Measurements from ENCODE around the gene RRAD. TPM values are rescaled to one million over a fixed set of nuclear protein-coding genes. Genes with fewer than 3 reads are reported as not detected.

Gene RRAD
- total RNA-seq, 2 donors from 2014 or later = 173 to 266 TPM

DNA sequence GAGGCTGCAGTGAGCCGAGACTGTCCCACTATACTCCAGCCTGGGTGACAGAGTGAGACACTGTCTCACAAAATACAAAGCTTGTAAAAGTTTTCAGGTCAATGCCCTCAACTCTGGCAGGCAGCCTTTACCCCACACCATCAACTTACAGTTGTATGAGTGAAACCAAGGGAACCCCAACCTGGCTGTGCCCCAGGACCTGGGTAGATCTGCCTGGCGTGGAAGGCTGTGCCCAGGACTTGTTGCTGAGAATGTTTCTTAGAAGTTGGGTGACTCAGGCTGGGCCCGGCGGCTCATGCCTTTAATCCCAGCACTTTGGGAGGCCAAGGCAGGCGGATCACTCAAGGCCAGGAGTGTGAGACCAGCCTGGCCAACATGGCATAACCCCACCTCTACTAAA, 43.5 kb upstream of the RRAD start:
- Histone ChIP-seq H3K9me3 (no peaks in the 10 kb centered on the region), H3K36me3 (no peaks in the 10 kb centered on the region), H3K27me3 (no peaks in the 10 kb centered on the region), H3K4me1 (no peaks in the 10 kb centered on the region), H3K27ac (no peak overlapping the region), H3K4me3 (no peak overlapping the region)
- TF ChIP-seq, protein P1, sequence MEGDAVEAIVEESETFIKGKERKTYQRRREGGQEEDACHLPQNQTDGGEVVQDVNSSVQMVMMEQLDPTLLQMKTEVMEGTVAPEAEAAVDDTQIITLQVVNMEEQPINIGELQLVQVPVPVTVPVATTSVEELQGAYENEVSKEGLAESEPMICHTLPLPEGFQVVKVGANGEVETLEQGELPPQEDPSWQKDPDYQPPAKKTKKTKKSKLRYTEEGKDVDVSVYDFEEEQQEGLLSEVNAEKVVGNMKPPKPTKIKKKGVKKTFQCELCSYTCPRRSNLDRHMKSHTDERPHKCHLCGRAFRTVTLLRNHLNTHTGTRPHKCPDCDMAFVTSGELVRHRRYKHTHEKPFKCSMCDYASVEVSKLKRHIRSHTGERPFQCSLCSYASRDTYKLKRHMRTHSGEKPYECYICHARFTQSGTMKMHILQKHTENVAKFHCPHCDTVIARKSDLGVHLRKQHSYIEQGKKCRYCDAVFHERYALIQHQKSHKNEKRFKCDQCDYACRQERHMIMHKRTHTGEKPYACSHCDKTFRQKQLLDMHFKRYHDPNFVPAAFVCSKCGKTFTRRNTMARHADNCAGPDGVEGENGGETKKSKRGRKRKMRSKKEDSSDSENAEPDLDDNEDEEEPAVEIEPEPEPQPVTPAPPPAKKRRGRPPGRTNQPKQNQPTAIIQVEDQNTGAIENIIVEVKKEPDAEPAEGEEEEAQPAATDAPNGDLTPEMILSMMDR (IDR thresholded peaks at IDR 0.05) = no peak
- no peak for DNase-seq (ENCODE audit: low spot score)

DNA sequence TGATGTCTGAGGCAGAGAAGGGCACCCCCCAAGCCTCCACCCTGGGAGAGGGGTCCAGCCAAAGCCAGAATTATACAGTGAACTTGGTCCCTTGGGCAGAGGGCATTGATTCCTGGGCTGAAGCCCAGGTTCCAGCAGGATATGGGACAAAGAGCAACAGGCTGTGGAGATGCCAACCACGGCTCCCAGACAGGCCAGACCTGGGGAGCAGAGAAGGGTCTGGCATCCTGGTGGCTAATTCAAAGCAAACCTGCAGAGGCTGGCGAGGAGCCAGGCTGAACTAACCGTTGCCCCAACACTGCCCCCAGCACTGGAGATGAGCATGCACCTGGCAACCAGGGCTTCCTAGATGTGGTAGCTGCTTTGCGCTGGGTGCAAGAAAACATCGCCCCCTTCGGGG, 38.7 kb upstream of the RRAD start:
- Histone ChIP-seq H3K9me3 (no peaks in the 10 kb centered on the region), H3K4me1 (no peaks in the 10 kb centered on the region), H3K27ac (no peak overlapping the region), H3K4me3 (no peak overlapping the region), H3K27me3 (no peaks in the 10 kb centered on the region), H3K36me3 (no peaks in the 10 kb centered on the region)
- TF ChIP-seq, protein P1 (IDR thresholded peaks at IDR 0.05) = no peak
- DNase-seq (ENCODE audit: low spot score) = no peak

DNA sequence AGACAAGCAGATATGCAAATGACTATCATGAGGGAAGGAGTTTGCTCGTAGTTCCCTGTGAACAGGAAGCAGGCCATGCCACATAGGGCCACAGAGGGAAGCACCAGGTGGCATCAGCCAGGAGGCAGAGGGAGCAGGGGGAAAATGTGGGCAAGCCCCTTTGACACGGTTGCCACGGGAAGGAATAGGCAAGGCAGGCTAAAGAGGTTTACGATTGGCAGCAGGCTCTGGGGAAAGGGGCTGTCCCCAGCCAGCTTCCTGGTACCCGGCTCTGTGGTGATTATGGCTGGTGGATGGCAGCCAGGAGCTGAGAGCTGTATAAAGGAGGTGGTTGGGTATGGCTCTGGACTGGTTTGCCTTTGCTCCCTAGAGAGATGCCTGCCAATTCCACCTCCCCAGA, 36.6 kb upstream of the RRAD start:
- Histone ChIP-seq H3K36me3 (no peaks in the 10 kb centered on the region), H3K27me3 (no peaks in the 10 kb centered on the region), H3K27ac (no peak overlapping the region), H3K9me3 (no peaks in the 10 kb centered on the region), H3K4me3 (no peak overlapping the region), H3K4me1 (no peaks in the 10 kb centered on the region)
- DNase-seq (ENCODE audit: low spot score) = no peak
- TF ChIP-seq, protein P1 (IDR thresholded peaks at IDR 0.05) = no peak

DNA sequence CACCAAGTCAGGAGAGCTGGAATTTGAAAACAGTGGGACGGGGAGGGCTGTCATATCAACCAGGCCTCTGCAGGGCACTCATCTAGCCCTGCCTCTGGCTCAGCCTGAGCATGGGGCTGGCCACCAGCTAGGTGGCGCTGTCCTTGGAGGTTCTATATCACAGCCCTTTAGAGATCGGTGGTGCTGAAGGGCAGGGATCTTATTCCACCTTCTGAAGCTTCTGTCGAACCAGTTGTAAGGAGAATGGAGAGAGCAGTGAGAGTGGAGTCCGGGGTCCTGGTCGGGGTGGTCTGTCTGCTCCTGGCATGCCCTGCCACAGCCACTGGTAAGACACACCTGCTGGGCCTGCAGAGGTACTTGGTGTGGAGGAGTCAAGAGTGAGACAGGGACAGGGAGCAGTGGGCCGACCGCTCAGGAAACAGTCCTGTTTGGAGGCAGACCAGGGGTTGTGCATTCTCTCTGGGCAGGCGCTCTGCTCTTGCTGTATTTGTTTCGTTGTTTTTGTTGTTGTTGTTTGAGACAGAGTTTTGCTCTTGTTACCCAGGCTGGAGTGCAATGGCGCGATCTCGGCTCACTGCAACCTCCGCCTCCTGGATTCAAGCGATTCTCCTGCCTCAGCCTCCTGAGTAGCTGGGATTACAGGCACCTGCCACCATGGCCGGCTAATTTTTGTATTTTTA, 35.9 kb upstream of the RRAD start, which contains the start of gene CES3:
TSS of gene CES3 (plus strand) at position 202 of the 680 bp plus-strand sequence. CDS start at position 244, 42 bp downstream.
- DNase-seq (ENCODE audit: low spot score) = no peak
- H3K4me1 ChIP-seq = no peaks in the 10 kb centered on the region
- H3K36me3 ChIP-seq = no peaks in the 10 kb centered on the region
- no peak within 1 kb of the TSS for H3K4me3 ChIP-seq
- H3K9me3 ChIP-seq = no peaks in the 10 kb centered on the region
- no peaks in the 10 kb centered on the region for H3K27me3 ChIP-seq
- H3K27ac ChIP-seq = no peak within 1 kb of the TSS
- TF ChIP-seq, protein P1 (IDR thresholded peaks at IDR 0.05) = peak; percentile 43 to 68

DNA sequence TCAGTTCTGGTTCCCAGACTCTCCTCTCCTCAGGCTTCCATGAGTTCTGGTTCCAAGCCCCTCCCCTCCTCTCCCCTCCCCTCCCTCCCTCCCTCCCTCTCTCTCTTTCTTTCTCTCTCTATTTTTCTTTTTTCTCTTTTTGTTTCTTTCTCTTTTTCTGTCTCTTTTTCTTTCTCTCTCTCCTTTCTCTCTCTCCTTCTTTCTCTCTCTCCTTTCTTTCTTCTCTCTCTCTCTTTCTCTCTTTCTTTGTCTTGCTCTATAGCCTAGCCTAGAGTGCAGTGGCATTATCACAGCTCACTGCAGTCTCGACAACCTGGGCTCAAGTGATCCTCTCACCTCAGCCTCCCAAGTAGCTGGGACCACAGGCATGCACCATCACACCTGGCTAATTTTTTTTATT, 34.9 kb upstream of the RRAD start:
- DNase-seq (ENCODE audit: low spot score) = no peak
- TF ChIP-seq, protein P1 (IDR thresholded peaks at IDR 0.05) = no peak
- no peaks in the 10 kb centered on the region for H3K27me3 ChIP-seq
- no peaks in the 10 kb centered on the region for H3K4me1 ChIP-seq
- no peak overlapping the region for H3K4me3 ChIP-seq
- no peaks in the 10 kb centered on the region for H3K9me3 ChIP-seq
- no peak overlapping the region for H3K27ac ChIP-seq
- H3K36me3 ChIP-seq = no peaks in the 10 kb centered on the region

DNA sequence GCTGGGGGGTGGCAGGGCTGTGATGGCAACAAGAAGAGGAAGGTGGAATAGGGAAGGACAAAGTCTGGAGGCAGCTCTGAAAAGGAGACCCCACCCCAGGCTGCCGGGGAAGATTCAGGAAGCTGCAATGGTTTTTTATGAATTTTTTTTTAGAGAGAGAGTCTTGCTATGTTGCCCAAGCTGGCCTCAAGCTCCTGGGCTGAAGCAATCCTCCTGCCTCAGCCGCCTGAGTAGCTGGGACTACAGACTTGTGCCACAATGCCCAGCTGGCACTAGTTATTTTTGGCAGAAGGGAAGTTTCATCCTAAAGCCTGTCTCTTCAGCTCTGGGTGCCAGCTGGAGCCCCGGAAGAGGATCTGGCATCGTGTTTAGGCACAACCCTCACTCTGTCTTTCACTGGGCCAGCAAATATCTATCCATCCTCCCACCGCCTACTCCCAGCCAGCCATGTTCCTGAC, 34.4 kb upstream of the RRAD start:
- Histone ChIP-seq H3K36me3 (no peaks in the 10 kb centered on the region), H3K27me3 (no peaks in the 10 kb centered on the region), H3K9me3 (no peaks in the 10 kb centered on the region), H3K27ac (no peak overlapping the region), H3K4me3 (no peak overlapping the region), H3K4me1 (no peaks in the 10 kb centered on the region)
- no peak for DNase-seq (ENCODE audit: low spot score)
- TF ChIP-seq, protein P1 (IDR thresholded peaks at IDR 0.05) = no peak
